ENCODE results near the gene ATXN2.

ATXN2 gene

GRCh38 chr12:111428081-111428727 lies 170.9 kb downstream of the ATXN2 start:
- 0 out of 2 replicates have a peak, but pooled peaks cover 4% of the 10 kb centered on the region for H3K36me3 ChIP-seq (ENCODE audit: insufficient read depth, low read depth, low read length)
- no peak overlapping the region for H3K9ac ChIP-seq (ENCODE audit: low read depth, low read length)
- no peaks in the 10 kb centered on the region for H3K27me3 ChIP-seq (ENCODE audit: insufficient read depth, low read length)
- H3K4me1 ChIP-seq (ENCODE audit: insufficient read depth, low read length): peaks cover 8% of the 10 kb centered on the region
- no peak overlapping the region for H3K4me3 ChIP-seq (ENCODE audit: low read length)
- H3K9me3 ChIP-seq (ENCODE audit: insufficient read depth, low read depth, low read length): no peaks in the 10 kb centered on the region
- H3K27ac ChIP-seq (ENCODE audit: low read length): no peak overlapping the region

DNA sequence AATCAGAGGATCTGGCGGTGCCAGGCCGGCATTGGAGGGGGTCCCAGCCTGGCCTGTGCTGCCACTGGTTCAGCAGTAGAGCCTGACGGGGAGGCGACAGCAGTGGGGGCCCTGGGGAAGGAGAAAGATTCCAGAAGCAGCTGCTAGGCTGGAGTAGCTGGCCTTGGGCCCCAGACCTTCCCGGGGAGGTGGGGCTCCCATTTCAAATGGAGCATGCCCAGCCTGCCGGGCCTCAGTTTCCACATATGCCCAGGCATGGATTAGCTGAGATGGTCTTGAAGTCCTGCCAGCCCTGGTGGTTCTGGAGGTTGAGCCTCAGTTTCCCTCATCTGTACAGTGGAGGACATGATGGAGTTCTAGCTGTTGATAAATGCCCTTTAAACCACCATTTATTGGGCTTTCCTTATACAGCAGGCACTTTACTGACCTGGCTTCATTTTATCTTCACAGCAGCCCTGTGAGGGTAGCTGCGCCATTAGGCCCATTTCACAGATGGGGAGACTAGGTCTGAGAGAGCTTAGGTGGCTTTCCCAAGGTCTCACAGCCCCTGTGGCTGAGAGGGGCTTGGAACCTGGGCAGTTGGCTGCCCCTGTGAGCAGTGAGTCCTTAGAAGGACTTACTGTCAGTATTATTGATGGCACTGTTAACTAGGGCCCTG lies 171.6 kb downstream of the ATXN2 start:
- H3K9me3 ChIP-seq (ENCODE audit: insufficient read depth, low read depth, low read length): no peaks in the 10 kb centered on the region
- no peaks in the 10 kb centered on the region for H3K27me3 ChIP-seq (ENCODE audit: insufficient read depth, low read length)
- H3K9ac ChIP-seq (ENCODE audit: low read depth, low read length): no peak overlapping the region
- H3K4me3 ChIP-seq (ENCODE audit: low read length): no peak overlapping the region
- H3K4me1 ChIP-seq (ENCODE audit: insufficient read depth, low read length): peaks cover 8% of the 10 kb centered on the region
- no peak overlapping the region for H3K27ac ChIP-seq (ENCODE audit: low read length)
- 0 out of 2 replicates have a peak, but pooled peaks cover under 1% of the 10 kb centered on the region for H3K36me3 ChIP-seq (ENCODE audit: insufficient read depth, low read depth, low read length)

DNA sequence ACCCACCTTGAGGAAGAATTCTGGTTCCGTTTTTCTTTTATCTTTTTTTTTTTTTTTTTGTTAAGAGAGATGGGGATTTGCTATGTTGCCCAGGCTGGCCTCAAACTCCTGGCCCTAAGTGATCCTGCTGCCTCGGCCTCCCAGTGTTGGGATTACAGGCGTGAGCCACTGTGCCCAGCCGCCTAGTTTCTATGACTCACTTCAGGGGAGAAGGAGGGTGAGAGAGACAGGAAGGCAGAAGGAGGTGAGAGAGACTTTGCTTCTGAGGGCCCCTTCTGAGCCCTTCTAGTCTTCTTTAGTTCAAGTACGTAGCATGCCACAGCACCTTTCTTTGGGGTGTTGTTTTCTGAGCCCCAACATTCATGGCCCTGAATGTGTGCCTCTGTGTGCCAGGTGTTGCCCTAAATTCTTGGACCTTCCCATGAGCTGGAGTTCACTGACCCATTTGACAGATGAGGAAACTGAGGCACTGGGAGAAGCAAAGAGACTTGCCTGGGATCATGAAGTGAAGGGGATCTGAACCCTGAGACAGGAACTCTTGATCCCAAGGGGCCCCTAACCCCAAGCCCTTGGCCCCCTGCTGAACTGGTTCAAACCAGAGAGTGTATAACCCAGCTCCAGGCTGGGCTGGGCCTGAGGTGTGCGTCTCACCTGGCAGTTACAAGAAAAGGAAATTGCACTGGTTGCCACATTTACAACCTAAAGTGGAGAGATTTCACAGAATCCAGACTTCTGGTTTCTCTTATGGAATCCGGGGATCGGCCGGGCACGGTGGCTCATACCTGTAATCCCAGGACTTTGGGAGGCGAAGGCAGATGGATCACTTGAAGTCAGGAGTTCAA lies 172.6 kb downstream of the ATXN2 start:
- H3K4me3 ChIP-seq (ENCODE audit: low read length): no peak overlapping the region
- peaks cover 12% of the 10 kb centered on the region for H3K4me1 ChIP-seq (ENCODE audit: insufficient read depth, low read length)
- H3K27ac ChIP-seq (ENCODE audit: low read length): no peak overlapping the region
- no peaks in the 10 kb centered on the region for H3K9me3 ChIP-seq (ENCODE audit: insufficient read depth, low read depth, low read length)
- no peak overlapping the region for H3K9ac ChIP-seq (ENCODE audit: low read depth, low read length)
- H3K36me3 ChIP-seq (ENCODE audit: insufficient read depth, low read depth, low read length): peaks cover 2% of the 10 kb centered on the region; the same call in 1 of the 2 replicates
- H3K27me3 ChIP-seq (ENCODE audit: insufficient read depth, low read length): no peaks in the 10 kb centered on the region

- H3K4me3 ChIP-seq (ENCODE audit: low read length): no peak overlapping the region
- H3K9ac ChIP-seq (ENCODE audit: low read depth, low read length): no peak overlapping the region
- no peaks in the 10 kb centered on the region for H3K9me3 ChIP-seq (ENCODE audit: insufficient read depth, low read depth, low read length)
- H3K36me3 ChIP-seq (ENCODE audit: insufficient read depth, low read depth, low read length): peaks cover 11% of the 10 kb centered on the region
- peaks cover 12% of the 10 kb centered on the region for H3K4me1 ChIP-seq (ENCODE audit: insufficient read depth, low read length)
- H3K27ac ChIP-seq (ENCODE audit: low read length): no peak overlapping the region
- H3K27me3 ChIP-seq (ENCODE audit: insufficient read depth, low read length): no peaks in the 10 kb centered on the region
Measured at GRCh38 chr12:111425655-111426054, 173.5 kb downstream of the ATXN2 start.

- H3K9ac ChIP-seq (ENCODE audit: low read depth, low read length): no peak overlapping the region
- peaks cover 19% of the 10 kb centered on the region for H3K36me3 ChIP-seq (ENCODE audit: insufficient read depth, low read depth, low read length)
- H3K4me3 ChIP-seq (ENCODE audit: low read length): no peak overlapping the region
- H3K27ac ChIP-seq (ENCODE audit: low read length): peak overlapping the region; percentile 55
- no peaks in the 10 kb centered on the region for H3K27me3 ChIP-seq (ENCODE audit: insufficient read depth, low read length)
- peaks cover 7% of the 10 kb centered on the region for H3K4me1 ChIP-seq (ENCODE audit: insufficient read depth, low read length)
- H3K9me3 ChIP-seq (ENCODE audit: insufficient read depth, low read depth, low read length): no peaks in the 10 kb centered on the region
Measured at GRCh38 chr12:111424793-111425251, 174.3 kb downstream of the ATXN2 start.

DNA sequence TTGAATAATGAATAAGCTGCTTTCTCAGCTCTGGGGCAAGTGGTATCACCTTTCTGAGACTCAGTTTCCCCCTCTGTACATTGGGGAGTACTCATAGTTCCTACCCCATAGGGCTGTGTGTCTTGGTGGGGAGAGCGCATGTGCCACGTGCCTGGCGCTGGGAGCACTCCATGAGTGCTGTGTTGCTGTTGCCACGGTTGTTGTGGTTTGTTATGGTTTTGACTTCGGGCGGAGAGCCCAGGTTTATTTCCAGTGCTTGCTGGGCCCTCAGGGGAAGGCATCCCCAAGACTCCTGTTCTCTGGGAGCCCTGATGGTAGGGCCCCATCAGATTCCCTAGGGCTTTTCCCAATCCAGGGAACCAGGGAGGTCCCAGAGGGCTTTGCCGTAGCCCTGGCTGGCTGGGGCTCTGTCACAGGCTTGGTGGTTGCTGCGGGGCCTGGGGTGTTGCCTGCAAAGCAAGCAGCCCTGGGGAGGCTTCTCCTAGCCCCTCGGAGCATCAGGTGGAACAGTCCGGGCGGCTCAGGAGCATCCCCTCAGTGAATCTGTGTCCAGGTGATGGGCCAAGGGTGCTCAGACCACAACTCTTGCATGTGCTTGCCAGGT lies 174.8 kb downstream of the ATXN2 start:
- Histone ChIP-seq H3K4me1 (ENCODE audit: insufficient read depth, low read length) (peaks cover 7% of the 10 kb centered on the region), H3K27ac (ENCODE audit: low read length) (no peak overlapping the region)

DNA sequence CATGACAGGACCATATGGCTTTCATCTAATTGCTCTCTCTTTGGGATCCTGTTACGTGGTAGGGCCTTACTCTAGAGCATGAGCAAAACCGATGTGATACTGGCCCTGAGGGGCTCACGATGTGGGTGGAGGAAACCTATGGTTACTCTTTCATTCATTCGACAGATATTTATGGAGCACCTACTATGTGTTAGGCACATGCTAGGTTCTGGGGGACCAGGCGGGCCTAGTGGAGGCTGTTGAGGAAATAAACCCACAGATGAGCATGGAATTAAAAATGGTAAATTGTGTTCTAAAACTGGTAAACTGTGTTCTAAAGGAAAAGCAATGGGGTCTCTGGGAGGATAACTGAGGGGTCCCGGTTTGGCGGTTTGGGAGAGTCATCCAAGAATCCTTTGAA lies 178.6 kb downstream of the ATXN2 start:
- Histone ChIP-seq H3K36me3 (ENCODE audit: insufficient read depth, low read depth, low read length) (peaks cover 26% of the 10 kb centered on the region), H3K4me1 (ENCODE audit: insufficient read depth, low read length) (peaks cover 7% of the 10 kb centered on the region), H3K4me3 (ENCODE audit: low read length) (no peak overlapping the region), H3K27me3 (ENCODE audit: insufficient read depth, low read length) (no peaks in the 10 kb centered on the region), H3K9ac (ENCODE audit: low read depth, low read length) (no peak overlapping the region), H3K9me3 (ENCODE audit: insufficient read depth, low read depth, low read length) (no peaks in the 10 kb centered on the region), H3K27ac (ENCODE audit: low read length) (no peak overlapping the region)

More for the DNA sequence above, 174.8 kb downstream of the ATXN2 start:
- no peak overlapping the region for H3K9ac ChIP-seq (ENCODE audit: low read depth, low read length)
- no peaks in the 10 kb centered on the region for H3K27me3 ChIP-seq (ENCODE audit: insufficient read depth, low read length)
- H3K9me3 ChIP-seq (ENCODE audit: insufficient read depth, low read depth, low read length): no peaks in the 10 kb centered on the region
- H3K36me3 ChIP-seq (ENCODE audit: insufficient read depth, low read depth, low read length): peaks cover 24% of the 10 kb centered on the region
- H3K4me3 ChIP-seq (ENCODE audit: low read length): no peak overlapping the region

DNA sequence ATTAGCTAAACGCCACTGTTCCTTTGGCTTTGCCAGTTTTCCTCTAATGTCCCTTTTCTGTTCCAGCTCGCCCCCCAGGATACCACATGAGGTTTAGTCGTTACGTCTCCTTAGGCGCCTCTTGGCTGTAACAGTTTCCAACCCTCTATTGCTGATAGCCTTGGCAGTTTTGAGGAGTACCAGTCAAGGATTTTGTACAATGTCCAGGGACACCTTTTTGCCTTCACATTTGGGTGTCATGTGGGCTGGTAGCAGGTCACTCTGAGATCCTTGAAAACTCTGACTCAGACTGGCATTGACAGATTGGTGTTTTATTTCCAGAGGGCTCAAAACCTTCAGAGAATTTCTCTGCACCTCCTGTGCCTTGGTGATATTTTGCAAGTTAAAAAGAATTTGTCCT lies 179.3 kb downstream of the ATXN2 start:
- H3K27ac ChIP-seq (ENCODE audit: low read length): no peak overlapping the region
- H3K27me3 ChIP-seq (ENCODE audit: insufficient read depth, low read length): no peaks in the 10 kb centered on the region
- no peak overlapping the region for H3K9ac ChIP-seq (ENCODE audit: low read depth, low read length)
- no peak overlapping the region for H3K4me3 ChIP-seq (ENCODE audit: low read length)
- no peaks in the 10 kb centered on the region for H3K9me3 ChIP-seq (ENCODE audit: insufficient read depth, low read depth, low read length)
- peaks cover 7% of the 10 kb centered on the region for H3K4me1 ChIP-seq (ENCODE audit: insufficient read depth, low read length)
- H3K36me3 ChIP-seq (ENCODE audit: insufficient read depth, low read depth, low read length): peaks cover 26% of the 10 kb centered on the region

GRCh38 chr12:111418594-111418880 lies 180.6 kb downstream of the ATXN2 start:
- H3K27me3 ChIP-seq (ENCODE audit: insufficient read depth, low read length): no peaks in the 10 kb centered on the region
- H3K36me3 ChIP-seq (ENCODE audit: insufficient read depth, low read depth, low read length): peaks cover 26% of the 10 kb centered on the region
- no peaks in the 10 kb centered on the region for H3K9me3 ChIP-seq (ENCODE audit: insufficient read depth, low read depth, low read length)
- peaks cover 9% of the 10 kb centered on the region for H3K4me1 ChIP-seq (ENCODE audit: insufficient read depth, low read length)
- no peak overlapping the region for H3K4me3 ChIP-seq (ENCODE audit: low read length)
- H3K9ac ChIP-seq (ENCODE audit: low read depth, low read length): no peak overlapping the region
- H3K27ac ChIP-seq (ENCODE audit: low read length): no peak overlapping the region

- Histone ChIP-seq H3K27ac (ENCODE audit: low read length) (no peak overlapping the region), H3K4me1 (ENCODE audit: insufficient read depth, low read length) (peaks cover 14% of the 10 kb centered on the region), H3K4me3 (ENCODE audit: low read length) (no peak overlapping the region), H3K36me3 (ENCODE audit: insufficient read depth, low read depth, low read length) (peaks cover 26% of the 10 kb centered on the region), H3K27me3 (ENCODE audit: insufficient read depth, low read length) (no peaks in the 10 kb centered on the region), H3K9ac (ENCODE audit: low read depth, low read length) (no peak overlapping the region), H3K9me3 (ENCODE audit: insufficient read depth, low read depth, low read length) (no peaks in the 10 kb centered on the region)
Measured at GRCh38 chr12:111417784-111418593, 181.1 kb downstream of the ATXN2 start.

GRCh38 chr12:111417290-111417689 lies 181.8 kb downstream of the ATXN2 start:
- Histone ChIP-seq H3K9ac (ENCODE audit: low read depth, low read length) (no peak overlapping the region), H3K36me3 (ENCODE audit: insufficient read depth, low read depth, low read length) (peaks cover 26% of the 10 kb centered on the region), H3K27me3 (ENCODE audit: insufficient read depth, low read length) (no peaks in the 10 kb centered on the region), H3K4me1 (ENCODE audit: insufficient read depth, low read length) (peaks cover 21% of the 10 kb centered on the region), H3K9me3 (ENCODE audit: insufficient read depth, low read depth, low read length) (no peaks in the 10 kb centered on the region), H3K4me3 (ENCODE audit: low read length) (no peak overlapping the region), H3K27ac (ENCODE audit: low read length) (no peak overlapping the region)

Measured in iPS-20b (cell line).